ENCODE data around the gene PIM2. TPM values are rescaled to one million over a fixed set of nuclear protein-coding genes. Genes with fewer than 3 reads are reported as not detected.

PIM2 gene
- total and polyA plus RNA-seq, 2 of the 13 experiments (the other 11 are each of a cell fraction or from before 2014, with no cell fraction given) = 14.4 to 15.8 TPM

DNA sequence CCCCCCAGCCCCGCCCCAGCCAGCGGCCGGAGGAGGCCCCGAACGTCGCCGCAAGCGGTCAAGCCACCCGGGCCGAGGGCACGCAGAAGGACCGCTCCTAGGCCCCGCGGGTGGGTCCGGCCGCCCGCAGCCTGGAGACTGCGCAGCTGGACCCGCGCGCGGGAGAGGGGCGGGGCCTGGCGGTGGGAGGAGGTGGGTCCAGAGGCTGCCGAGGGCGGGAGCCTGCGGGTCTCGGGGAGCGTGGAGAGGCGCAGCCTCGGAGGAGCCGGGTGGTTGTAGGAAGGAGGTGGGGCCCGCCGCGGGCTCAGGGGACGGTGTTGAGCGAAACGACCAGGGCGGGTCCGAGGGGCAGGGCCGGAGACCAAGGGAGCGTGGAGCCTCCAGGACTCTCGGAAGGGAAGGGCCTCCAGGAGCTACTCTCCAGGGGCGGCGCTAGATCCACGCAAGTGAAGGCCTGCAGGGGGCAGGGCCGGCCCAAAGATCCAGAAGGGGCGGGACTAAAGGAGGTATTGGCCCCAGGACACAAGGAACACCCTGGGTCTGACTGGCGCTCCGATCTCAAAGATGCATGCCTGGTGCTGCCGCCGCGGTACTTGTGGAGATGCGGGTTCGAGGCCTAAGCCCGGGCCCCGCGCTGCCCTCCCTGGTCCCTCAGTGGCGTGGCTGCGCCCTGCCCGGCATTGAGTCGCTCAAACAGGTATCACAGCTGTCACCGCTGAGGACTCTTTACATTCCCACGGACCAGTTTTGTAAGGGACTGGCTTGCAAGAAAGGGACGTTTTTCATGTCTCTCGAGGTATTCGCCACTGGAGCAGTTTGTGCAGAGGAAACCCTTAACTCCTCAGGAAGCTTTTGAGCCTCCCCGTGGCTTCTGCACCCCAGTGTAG lies 27.2 kb downstream of the PIM2 start:
- H3K27ac ChIP-seq (ENCODE audit: extremely low read length, insufficient read depth, low read length) = peak overlapping the region; percentile 56
- ATAC-seq (peak; percentile 91), FAIRE-seq (peak; percentile 82), DNase-seq (ENCODE audit: low spot score) (peak; percentile 76)
- no CpG with 5 or more reads among the region's 68 CpGs for WGBS (ENCODE audit: low lambda C conversion rate)
- ChIA-PET POLR2A (interaction anchor here (0.5 to 2.1 kb wide), 8 partner anchors 12 to 316 kb away, joined by 3 to 11 read pairs (median 5); partner anchors contain the start of genes HDAC6 and SLC35A2), CTCF (ENCODE audit: low intra/inter-chr PET ratio, low total read pairs) (no interaction called here)
- H3K4me1 ChIP-seq (ENCODE audit: insufficient read depth, low read length) = peaks cover 28% of the 10 kb centered on the region
- H3K9ac ChIP-seq (ENCODE audit: insufficient read depth, low read depth, low read length) = peak overlapping the region; percentile 43; the same call in 1 of the 2 replicates
- peak overlapping the region; percentile 76 for H3K4me2 ChIP-seq (ENCODE audit: low read depth, low read length)
- no peaks in the 10 kb centered on the region for H3K9me3 ChIP-seq (ENCODE audit: low read length)
- BruUV-seq (replicated peaks) = no TSS peak
- peak overlapping the region; percentile 45 to 69 (median 64); a peak in 5 of 6 replicates for H3K4me3 ChIP-seq (replicated peaks in 1 of 3; ENCODE audit: insufficient read depth in 1 of 3, low read depth in 2 of 3, low read length in 3 of 3)
- H3K36me3 ChIP-seq (replicated peaks in 1 of 2; ENCODE audit: control insufficient read depth in 1 of 2, insufficient read depth in 2 of 2, low read length in 2 of 2) = peaks cover 0 to 6% of the 10 kb centered on the region in 2 experiments; a peak in 1 of 5 replicates
- no peak overlapping the region for H2AFZ ChIP-seq (ENCODE audit: low read length)
- in situ Hi-C loops (cut with HindIII; ENCODE audit: extremely low pct_ligation_motif_present, low pct_unique_long_range_greater_than_20kb) = no loop called here
- no peaks in the 10 kb centered on the region; the same call in 1 of the 2 replicates for H4K20me1 ChIP-seq (ENCODE audit: insufficient read depth, low read length)
- intact Hi-C loops (cut with micrococcal nuclease; ENCODE audit: unreplicated experiment) = no loop called here
- H3K79me2 ChIP-seq (ENCODE audit: insufficient read depth, low read length) = peaks cover 11% of the 10 kb centered on the region
- no peaks in the 10 kb centered on the region for H3K27me3 ChIP-seq (ENCODE audit: control insufficient read depth in 1 of 2, insufficient read depth in 2 of 2, low read length in 2 of 2)
- peak; percentile 66 for TF ChIP-seq ZNF687 (CRISPR knock-in tag; IDR thresholded peaks at IDR 0.05)
- peak; percentile 40 for TF ChIP-seq HNRNPK (IDR thresholded peaks at IDR 0.05; ENCODE audit: low read depth, low read length, poor library complexity, severe bottlenecking)
- TF ChIP-seq ZNF720 (CRISPR knock-in tag; IDR thresholded peaks at IDR 0.05) = no peak
- no peak for TF ChIP-seq ZNF468 (CRISPR knock-in tag; IDR thresholded peaks at IDR 0.05)
- peak; percentile 43 for TF ChIP-seq POLR2AphosphoS5 (IDR thresholded peaks at IDR 0.05; ENCODE audit: low read depth, low read length)
- TF ChIP-seq ZMAT3 (CRISPR knock-in tag; conservative IDR thresholded peaks at IDR 0.05) = 0 out of 2 replicates have a peak, but pooled peaks have one; percentile 38
- no peak for TF ChIP-seq ZNF564 (CRISPR knock-in tag; IDR thresholded peaks at IDR 0.05)
- TF ChIP-seq, protein P1, sequence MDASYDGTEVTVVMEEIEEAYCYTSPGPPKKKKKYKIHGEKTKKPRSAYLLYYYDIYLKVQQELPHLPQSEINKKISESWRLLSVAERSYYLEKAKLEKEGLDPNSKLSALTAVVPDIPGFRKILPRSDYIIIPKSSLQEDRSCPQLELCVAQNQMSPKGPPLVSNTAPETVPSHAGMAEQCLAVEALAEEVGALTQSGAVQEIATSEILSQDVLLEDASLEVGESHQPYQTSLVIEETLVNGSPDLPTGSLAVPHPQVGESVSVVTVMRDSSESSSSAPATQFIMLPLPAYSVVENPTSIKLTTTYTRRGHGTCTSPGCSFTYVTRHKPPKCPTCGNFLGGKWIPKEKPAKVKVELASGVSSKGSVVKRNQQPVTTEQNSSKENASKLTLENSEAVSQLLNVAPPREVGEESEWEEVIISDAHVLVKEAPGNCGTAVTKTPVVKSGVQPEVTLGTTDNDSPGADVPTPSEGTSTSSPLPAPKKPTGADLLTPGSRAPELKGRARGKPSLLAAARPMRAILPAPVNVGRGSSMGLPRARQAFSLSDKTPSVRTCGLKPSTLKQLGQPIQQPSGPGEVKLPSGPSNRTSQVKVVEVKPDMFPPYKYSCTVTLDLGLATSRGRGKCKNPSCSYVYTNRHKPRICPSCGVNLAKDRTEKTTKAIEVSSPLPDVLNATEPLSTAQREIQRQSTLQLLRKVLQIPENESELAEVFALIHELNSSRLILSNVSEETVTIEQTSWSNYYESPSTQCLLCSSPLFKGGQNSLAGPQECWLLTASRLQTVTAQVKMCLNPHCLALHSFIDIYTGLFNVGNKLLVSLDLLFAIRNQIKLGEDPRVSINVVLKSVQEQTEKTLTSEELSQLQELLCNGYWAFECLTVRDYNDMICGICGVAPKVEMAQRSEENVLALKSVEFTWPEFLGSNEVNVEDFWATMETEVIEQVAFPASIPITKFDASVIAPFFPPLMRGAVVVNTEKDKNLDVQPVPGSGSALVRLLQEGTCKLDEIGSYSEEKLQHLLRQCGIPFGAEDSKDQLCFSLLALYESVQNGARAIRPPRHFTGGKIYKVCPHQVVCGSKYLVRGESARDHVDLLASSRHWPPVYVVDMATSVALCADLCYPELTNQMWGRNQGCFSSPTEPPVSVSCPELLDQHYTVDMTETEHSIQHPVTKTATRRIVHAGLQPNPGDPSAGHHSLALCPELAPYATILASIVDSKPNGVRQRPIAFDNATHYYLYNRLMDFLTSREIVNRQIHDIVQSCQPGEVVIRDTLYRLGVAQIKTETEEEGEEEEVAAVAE (CRISPR knock-in tag; IDR thresholded peaks at IDR 0.05; ENCODE audit: borderline replicate concordance) = no peak
- no peak for TF ChIP-seq NFIB (CRISPR knock-in tag; IDR thresholded peaks at IDR 0.05; ENCODE audit: borderline replicate concordance)
- peak; percentile 43 for TF ChIP-seq HOXA3 (CRISPR knock-in tag; IDR thresholded peaks at IDR 0.05)
- peak; percentile 71 for TF ChIP-seq RBFOX2 (IDR thresholded peaks at IDR 0.05; ENCODE audit: low read depth, low read length)

Measured in HepG2 (cell line).